GM21737 (cell line): ENCODE measurements around the gene SLC27A4.

Experiments
- ATAC-seq: cut with Tn5 transposase; IDR thresholded peaks from one replicate; pipeline ENCODE4 v1.9.1; 2021; ENCODE audit warnings: mild to moderate bottlenecking, moderate library complexity; ENCODE audit not compliant: unreplicated experiment

SLC27A4 gene

DNA sequence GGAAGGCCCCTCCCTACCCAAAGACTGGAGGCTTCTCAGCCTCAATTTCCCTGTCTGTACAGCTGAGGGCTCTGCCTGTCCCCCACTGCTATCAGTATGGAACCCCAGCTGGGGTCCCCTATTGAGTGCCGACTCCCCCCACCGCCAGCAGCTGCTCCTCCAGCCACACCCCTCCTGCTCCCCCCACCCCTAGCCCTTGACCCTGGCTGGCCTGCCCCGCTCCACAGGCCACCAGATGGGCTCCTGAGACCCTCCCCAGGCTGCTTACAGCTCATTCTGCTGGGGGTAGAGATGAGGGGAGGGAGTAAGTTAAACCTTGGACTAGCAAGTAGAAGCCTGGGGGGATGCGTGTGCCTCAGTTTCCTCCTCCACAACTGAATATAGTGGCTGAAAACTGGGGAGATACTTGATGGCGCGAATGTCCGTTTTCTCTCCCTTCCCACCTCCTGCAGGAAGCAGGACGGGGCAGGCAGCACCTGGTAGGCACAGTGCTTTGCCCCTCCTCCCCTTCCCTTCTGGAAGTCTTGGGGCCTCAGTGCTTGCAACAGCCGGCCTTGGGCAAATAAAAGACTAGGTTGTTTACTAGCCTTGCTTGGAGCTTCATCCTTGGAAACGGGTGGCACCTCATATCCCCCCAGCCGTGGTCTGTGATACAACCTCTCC lies 50.0 kb downstream of the SLC27A4 start:
- no peak for ATAC-seq

DNA sequence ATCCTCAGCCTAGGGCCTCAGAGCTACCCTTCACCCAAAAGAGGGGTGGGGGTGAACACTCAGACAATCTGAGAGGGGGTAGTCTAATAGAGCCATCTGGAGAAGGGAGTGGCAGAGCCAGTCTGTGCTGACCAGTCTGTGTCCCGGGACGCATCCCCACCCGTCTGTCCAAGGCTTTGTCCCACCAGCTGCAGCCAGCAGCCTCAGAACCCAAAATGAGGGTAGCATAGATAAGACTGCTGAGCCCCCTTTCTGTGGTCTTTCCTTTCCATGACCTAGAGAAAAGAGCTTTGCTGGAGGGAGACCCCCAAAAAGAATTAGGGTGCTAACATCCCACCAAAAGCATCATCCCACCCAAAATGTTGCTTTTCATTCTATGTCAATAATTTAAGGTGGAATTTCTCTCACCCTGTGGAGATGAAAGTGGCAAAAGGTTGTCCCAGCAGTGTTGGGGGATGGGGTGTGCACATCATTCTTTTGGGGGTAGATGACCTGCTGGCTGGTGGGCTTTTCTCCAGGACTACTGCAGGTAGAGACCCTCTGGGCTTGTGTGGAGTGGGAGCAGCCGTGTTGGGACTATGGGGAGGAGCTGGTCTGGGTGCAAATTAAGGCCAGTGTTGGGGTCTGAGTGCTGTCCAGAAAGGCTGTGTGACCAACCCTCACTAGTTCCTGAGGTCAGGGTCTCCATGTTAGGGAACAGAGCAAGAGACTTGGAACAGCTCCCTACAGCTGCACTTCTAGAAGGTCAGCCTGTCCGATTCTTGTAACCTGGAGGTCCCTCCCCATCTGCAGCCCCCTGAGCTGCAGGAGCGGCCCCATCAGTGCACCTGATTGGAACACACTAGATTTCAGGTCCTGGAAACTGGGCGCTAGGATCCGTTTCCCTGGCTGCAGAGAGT lies 50.7 kb downstream of the SLC27A4 start:
- no peak for ATAC-seq

DNA sequence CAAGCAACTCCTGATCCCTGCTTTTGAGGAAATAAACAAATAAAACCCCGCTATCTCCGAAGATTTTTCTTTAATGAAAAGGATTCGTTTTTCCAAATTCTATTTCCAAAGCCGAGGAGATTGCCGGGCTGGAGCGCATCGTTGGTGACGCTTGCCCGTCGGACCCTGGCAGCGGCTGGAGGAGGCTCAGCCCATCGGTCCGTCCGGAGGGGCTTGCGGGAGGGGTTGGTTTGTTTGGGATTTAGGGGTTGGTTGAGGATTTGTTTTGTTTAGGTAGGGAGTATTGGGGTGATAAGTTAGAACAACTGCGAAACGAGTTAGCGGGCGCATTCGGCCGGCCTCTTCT lies 51.6 kb downstream of the SLC27A4 start:
- no peak for ATAC-seq

DNA sequence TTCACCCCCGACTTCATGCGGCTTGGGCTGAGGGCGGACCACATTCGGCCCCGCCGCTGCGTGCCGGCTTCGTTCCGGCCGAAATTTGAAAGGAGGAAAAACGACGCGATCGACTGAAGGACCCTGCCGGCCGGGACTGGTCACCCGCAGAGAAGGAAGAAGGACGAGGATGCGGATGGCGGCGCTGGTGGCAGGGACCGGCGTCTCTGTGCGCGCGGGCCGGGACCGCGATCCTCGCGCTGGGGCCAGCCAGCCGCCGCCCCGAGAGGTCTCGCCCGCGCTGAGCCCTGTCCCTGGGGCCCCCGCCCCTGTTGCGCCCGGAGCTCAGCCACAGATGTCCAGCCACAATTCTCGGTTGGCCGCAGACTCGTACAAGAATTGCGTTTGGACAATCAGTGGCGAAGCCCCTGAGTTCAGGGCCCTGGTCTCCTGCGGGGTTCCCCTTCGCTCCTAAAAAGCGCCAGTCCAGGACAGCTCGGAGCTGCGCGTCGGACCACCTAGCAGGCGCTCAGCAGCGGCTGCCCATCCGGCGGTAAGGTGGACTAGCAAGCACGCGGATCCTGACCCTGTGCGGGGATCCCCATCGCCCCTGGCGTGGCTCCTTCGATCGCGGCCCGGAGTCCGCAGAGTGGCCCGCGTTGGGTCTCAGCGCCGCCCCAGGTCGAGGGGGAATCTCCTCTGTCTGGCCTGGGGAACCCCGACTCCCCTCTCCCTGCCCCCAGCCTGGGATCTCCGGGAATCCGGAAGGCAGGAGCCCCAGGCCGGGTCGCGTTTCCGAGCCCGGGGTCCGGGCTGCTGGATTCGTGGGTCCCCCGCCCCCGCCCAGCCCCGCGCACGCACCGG lies 52.2 kb downstream of the SLC27A4 start:
- ATAC-seq = no peak

DNA sequence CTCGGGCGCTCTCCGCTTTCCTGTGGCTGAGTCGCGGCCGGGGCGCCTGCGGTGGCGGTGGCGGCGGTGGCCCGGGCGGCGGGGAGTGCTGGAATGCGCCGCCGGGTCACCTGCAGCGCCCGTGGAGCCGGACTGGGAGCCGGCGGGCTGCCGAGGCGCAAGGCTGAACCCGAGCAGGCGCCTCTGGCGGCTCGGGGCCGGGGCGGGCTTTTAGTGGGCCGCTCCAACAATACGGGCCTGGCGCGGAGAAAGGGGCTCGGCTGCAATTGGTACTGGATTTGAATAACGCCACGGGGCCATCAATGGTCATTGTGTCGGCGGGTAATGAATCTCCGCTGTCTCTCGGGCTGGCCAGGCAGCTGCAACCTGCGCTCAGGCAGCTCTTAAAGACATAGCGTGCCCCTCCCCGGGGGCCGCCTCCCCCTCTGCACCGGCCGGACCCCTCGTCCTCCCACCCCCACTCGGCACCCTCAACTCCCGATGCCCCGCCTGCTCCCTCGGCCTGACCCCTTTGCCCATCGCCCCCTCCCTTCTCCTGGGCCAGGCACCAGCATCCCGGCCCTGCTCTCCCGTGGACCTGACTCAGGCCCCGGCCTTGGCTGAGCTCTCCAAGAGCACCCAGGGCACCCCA lies 52.9 kb downstream of the SLC27A4 start:
- no peak for ATAC-seq

DNA sequence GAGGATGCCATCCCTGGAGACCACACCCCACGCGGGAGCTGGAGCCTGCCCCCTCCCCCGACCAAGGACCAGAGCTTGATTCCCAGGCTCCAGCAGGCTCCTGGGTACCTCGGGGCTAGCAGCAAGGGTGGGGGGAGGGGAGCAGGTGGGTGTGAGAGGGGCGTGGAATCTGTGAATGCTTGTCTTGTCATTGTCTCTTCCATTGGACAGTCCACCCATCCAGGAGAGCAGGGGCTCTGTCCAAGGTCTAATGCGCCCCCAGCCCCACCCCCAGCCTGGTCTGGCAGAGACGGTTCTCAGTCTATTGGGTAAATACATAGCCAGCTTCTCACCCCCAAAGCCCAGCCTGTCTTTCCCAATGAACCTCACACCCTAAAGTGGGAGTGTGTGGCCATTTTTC lies 53.6 kb downstream of the SLC27A4 start:
- no peak for ATAC-seq

DNA sequence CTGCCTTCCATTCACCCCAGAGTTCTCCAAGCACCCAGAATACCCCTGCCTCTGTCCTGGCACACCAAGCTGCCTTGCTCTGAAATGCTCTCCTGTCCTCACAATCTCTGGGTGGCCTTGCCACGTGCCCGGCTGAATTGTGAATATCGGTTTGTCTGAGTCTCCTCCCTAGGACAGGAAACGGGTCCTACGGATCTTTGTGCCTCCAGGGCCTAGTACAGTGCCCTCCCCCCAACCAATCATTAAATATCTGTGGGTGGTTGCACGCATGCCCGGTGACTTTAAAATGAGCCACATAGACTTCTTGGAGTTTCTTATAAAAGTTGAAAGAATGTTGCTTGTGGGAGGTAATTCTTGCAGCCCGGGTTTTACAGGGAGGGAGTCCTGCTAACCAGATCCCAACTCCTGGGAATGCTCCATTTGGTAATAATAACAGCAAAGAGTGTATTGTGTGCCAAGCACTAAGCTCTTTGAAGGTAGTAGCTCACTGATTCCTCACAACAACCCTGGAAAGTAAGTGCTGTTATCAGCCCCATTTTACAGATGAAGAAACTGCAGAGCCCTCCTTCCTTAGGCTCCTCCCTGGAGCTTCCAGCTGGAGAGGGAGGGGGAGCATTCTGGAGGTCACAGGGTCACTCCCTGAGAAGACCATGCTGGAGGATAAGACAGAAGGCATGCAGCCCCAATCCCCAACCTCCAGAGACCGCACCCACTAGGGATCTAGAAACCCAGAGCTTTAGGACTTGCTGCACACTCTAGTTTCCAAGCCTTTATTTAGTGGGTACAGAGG lies 54.2 kb downstream of the SLC27A4 start:
- ATAC-seq = no peak

DNA sequence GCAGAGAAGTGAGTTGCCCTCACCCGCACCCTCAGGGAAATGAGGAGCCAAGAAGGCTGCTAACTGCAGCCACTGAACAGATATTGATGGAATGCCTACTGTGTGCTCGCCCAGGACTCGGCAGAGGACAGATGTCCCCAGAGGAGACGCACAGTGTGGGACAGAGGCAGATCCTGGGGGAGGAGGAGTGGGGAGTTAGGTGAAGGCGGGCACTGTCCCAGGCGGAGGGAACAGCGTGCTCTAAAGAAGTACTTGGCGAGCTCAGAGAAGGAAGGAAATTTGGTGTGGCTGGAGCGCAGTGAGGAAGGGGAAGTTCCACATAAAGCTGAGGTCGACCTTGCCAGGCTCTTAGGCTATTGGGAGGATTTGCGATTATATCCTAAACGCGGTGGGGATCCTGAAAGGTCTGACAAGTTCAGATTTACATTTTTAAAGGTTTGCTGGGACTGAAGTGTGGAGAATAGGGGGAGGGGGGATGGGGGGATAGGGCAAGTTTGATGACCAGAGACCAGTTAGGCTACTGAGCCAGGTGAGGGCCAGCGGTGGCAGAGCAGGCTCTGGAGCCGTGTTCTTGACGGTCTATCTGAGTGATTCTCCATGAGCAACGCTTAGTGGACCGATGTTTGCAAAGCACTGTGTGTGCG lies 56.8 kb downstream of the SLC27A4 start:
- ATAC-seq = no peak

DNA sequence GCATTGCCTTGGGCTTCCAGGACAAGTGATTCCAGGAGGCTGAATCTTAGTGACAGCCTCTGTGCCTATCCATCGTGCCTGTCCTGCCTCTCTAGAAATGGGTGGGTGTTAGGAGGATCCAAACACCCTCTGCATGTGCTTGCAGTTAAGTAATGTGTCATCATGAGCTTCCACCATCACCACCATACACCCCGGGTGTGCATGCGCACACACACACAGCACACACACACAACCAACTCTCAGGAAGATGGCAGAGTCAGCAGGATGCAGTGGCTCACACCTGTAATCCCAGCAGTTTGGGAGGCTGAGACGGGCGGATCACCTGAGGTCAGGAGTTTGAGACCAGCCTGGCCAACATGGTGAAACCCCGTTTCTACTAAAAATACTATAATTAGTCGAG lies 57.5 kb downstream of the SLC27A4 start:
- no peak for ATAC-seq

DNA sequence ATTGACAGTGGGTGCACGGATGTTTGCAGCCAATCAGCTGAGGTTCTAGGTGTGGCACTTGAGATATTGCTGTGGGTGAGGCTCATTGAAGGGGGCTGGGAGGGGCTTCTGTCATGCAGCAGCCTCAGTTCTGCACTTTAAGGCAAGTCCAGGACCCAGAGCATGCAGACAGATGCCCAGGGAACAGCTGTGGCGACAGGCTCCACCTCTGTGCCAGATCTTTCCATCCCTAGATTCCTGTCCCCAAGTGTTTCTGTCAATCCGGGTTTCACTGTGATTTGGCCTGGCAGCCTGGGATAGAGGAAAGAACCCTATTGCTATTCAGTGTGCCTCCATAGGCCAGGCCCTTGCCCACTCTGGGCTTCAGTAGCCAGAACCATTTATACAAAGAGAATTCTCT lies 59.5 kb downstream of the SLC27A4 start:
- no peak for ATAC-seq

DNA sequence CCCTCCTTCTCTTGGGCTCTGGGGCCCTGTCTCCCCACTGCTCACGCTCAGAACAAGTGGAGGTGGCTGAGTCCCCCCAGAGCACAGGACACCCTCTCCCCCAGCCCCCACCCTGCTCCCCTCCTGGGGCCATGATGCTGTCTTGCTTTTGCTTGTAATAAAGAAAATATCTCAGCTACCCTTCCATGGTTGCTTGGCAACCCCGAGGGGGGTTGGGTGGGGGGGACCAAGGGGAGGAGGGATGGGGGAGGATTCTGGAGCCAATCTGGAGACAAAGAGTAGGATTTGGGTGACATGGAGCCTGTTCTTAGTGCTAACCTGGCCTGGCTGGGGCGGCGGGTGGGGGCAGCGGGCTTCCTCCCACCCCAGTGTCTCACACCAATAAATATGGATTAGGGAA lies 64.2 kb downstream of the SLC27A4 start:
- ATAC-seq = no peak

DNA sequence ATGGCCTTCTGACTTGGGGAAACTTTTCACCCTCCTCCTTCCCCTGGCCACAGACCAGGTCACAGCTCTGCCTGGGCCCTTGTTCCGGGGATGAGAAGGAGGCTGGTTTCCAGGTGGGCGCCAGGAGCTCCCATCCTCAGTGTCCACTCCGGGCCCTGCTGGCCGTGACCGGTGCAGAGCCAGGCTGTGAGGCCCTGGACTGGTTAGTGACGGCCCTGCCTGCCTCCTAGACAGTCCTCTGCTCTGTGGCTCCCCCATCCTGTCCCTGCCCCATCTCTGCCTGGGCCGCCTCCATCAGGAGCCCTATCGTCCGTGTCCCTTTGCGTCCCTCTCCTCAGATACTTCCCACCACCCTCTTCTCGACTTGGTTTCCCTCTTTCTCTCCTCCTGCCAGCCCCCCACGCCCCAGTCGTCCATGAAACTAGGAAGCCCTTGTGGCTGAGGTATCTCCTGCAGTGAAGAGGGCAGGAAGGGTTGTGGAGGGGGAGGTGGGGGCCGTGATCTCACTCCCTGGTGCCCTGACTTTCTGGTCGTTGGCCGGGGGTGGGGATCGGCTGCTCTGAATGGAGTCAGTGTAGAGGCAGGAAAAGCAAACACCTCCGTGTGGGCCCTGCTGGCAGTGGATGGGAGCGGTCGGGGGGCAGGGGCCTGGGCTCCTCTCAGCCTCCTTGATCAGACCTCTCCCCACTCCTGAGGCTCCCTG lies 64.9 kb downstream of the SLC27A4 start:
- ATAC-seq = no peak

DNA sequence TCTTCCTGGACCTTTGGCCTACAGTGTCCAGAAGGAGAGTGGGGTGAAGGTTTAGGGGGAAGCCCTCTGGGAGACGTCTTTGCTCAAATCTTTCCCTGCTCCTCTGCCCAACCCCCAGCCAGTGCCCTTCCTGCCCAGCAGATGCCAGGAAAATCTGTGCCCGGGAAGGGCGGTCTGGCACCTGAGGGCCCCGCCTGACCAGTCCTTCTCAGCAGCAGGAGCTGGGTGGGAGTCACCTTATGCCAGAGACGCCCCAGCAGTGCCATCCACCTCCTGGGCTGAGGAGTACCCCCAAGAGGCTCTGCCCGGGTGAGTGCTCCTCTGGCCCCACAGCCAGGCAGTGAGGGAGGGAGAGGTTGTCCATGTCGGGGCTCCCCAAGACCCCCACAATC lies 65.4 kb downstream of the SLC27A4 start:
- no peak for ATAC-seq

DNA sequence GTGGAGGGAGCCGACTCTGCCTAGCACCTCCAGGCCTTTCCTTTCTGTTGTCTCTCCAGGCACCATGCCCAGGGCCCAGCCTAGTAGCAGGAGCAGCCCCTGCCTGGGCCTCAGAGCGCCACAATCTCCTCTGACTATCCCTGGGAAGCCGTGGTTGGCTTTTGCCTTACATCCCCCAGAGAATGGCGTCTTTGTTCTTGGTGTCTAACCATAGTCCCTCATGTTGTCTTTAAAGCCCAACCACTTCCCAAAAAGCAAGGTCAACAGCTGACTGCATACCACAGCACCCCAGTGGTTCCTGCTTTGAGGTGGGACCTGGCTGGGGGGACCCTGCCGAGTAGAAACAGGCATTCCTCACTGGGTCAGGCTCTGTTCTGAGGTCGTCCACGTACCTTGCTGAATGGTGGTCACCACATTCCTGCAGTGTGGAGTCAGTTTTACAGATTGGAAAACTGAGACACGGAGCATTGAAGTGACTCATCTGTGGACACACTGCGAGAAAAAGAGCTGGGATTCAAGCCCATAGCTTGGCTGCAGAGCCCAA lies 66.6 kb downstream of the SLC27A4 start:
- no peak for ATAC-seq

DNA sequence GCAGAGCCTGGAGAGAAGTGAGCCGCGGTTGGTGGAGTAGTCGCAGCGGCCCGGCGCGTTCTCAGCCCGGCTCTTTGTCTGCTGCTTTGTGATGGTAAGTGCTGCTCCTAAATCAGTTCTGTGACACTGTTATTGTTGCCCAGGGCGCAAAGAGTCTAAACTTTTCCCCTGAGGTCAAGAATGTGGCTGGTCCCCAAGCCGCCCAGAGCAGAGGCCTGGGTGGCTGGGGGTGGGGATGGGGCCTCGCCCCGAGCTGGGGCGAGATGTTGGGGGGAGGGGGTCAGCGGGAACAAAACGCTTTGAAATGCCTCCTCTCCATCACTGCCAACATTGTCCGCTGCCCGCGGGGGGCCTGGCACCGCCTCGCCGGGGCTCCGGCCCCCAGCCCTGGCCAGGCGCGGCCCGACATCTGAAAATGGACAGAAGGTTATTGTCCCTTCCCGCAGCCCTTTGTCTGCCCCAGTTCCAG lies 68.7 kb downstream of the SLC27A4 start:
- ATAC-seq = no peak

DNA sequence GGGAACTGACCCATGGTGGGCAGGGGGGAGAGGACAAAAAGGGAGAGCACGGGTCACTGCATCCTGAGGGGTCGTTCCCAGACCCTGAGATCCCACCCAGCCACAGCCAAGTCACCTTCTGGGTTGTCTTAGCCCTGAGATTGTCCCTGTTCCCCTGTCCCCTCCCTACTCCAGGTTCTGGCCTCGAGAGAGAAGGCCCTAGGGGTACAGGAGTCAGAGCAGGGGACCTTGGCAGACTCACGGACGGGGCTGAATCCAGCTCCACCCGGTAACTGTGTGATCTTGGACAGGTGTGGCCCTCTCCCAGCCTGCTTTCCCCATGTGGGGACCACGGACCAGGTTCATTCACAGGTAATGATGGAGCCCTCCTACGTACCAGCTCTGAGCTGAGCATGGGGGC lies 69.1 kb downstream of the SLC27A4 start:
- no peak for ATAC-seq

DNA sequence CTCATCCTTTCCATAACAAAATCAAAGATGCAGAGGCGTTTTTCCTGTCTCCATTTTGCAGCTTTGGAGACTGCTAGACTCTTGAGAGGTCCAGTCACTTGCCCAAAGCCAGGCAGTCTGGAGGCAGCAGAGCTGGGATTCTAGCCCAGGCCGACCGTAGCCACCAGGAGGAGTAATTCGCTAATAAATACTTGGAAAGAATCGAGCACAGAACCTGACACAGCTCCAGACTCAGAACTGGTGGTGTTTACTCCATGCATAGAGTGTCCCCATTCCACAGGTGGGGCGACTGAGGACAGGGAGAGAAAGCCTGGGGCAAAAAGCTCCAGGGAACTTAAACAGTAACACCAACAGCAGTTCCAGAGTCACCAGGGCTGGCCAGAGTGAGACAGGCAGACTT lies 69.7 kb downstream of the SLC27A4 start:
- no peak for ATAC-seq
